H4 (cell line): ENCODE data around the gene TMEM87A. TPM values are rescaled to one million over a fixed set of nuclear protein-coding genes. Genes with fewer than 3 reads are reported as not detected.

ENCODE experiments used
- DNase-seq: peaks from one replicate; pipeline ENCODE4 v3.0.0-alpha.2; 2015; ENCODE audit warnings: low spot score
- total RNA-seq: library from RNA; depleted of rRNA; stranded (reverse); fragments of >200 nt; shearing (Covaris generic); gene quantifications from 2 replicates; pipeline ENCODE4 v1.2.3, GENCODE V29; 2014

TMEM87A gene
- total RNA-seq, 1 experiment from 2014 or later: 52.1 TPM

GRCh38 chr15:42203891-42204290 is 69.3 kb downstream of the TMEM87A start:
- DNase-seq: no peak

- no peak for DNase-seq
These were observed 70.6 kb downstream of the TMEM87A start for GRCh38 chr15:42202653-42203052.

GRCh38 chr15:42201801-42202200 is 71.4 kb downstream of the TMEM87A start:
- no peak for DNase-seq

- DNase-seq: no peak
These were observed 74.1 kb downstream of the TMEM87A start for GRCh38 chr15:42199126-42199525.

GRCh38 chr15:42198516-42198915 is 74.7 kb downstream of the TMEM87A start:
- DNase-seq: no peak

- DNase-seq: peak; percentile 64
These were observed 78.7 kb downstream of the TMEM87A start for GRCh38 chr15:42194513-42194912.

GRCh38 chr15:42193383-42193782 is 79.8 kb downstream of the TMEM87A start:
- DNase-seq: no peak

DNA sequence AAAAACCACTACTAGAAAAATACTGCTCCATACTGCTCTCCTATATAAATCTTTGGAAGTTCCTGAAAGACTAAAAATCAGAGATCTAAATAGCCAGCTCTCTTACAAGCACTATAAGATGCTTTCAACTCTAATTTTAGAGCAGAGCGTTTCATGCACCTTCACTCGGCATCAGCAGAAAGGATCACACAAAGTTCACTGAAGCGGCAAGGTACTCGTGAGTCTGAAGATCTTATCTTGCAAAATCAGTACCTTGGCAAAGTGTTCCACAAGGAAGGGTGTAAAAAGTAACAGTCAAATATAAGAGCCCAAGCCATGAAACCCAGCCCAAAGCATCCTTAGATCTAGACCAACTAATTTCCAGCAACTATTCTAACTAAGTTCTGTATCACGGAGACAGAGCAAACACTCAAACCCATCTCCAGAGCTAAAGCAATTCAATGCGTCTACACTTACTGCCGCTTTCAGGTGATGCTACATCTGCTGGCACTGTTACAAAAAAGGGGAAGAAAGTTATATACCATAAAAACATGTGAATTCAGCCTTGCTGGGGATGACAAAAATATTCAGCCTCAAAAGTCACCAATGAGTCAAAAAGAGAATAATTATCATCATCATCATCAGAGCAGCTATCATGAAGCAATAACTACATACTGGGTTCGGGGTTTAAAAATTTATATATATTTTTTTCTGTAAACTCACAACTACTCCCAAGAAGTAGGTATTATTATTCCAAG is 81.5 kb downstream of the TMEM87A start:
- no peak for DNase-seq

DNA sequence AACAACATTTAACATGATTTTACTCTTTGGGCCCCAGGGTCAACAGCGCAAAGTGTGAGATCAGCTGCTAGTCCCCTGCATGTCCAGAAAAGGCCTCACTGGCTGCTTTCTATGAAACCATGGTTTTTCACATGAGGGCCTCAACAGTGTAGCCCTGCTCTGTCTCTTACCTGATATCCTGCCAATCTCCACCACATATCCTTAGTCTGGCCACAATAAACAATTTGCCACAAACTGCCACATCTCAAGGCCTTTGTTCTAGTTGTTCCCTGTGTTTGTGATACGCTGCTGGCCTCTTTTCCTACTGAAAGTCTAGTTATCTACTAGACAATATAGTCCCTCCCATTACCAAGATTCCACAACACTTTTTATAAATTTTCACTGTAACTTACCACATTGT is 82.9 kb downstream of the TMEM87A start:
- no peak for DNase-seq

- DNase-seq: no peak
These were observed 87.4 kb downstream of the TMEM87A start for GRCh38 chr15:42185801-42186200.

- no peak for DNase-seq
These were observed 88.5 kb downstream of the TMEM87A start for GRCh38 chr15:42184736-42185135.

DNA sequence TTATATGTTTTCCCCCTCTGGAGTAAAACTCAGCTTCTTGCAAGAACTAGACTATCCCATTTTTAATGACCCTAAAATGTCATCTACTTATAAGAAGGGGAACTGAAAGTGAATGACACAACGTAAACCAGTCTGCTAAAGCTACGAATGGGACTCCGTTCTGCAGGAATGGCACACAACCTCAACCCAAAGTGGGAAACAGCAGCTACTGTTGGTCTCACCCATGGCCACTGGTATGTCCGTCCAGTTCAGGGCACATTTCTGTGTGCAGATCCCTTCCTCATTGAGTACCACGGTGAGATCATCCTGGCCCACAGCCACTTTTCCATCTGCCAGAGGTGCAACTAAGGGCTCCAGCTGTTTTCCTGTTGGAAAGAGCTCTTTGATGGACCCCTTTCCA is 88.9 kb downstream of the TMEM87A start:
- no peak for DNase-seq

DNA sequence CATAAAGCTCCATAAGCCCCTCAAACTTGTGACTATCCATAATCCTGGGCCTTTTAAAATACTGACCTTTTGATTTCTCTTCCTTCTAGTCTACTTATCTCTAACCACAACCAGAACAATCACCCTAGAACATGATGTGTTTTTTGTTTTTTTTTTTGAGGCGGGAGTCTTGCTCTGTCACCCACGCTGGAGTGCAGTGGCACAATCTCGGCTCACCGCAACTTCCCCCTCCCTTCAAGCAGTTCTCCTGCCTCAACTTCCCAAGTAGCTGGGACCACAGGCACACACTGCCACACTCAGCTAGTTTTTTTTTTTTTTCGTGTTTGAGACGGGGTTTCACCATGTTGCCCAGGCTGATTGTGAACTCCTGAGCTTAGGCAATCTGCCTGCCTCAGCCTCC is 90.3 kb downstream of the TMEM87A start:
- no peak for DNase-seq

DNA sequence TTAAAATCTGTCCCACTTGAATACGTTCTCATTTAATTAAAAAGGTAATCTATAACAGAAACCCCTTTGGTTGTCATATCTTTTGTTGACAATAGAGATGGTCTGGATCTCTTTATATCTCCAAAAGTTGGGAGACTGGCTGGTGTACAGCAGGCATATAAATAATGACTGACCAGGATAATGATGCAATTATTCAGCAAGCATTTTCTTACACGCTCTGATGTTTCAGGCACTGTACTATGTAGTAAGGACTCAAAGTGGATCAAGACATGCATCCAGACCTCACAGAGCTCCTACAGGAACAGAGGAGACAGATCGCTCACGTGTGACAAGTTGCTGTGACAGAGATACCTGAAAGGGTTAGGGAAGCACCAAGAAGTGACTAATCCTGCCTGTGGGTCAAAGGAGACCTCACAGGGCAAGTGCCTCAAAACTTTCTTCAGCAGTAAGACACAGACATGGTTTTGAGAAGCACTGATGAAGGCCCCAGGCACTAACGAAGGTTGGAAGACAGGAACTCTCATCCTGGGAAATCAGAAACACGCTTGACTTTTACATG is 90.8 kb downstream of the TMEM87A start:
- DNase-seq: no peak

GRCh38 chr15:42178056-42178455 is 95.2 kb downstream of the TMEM87A start:
- DNase-seq: no peak

- DNase-seq: no peak
These were observed 97.6 kb downstream of the TMEM87A start for GRCh38 chr15:42175671-42176070.

- no peak for DNase-seq
These were observed 100.8 kb downstream of the TMEM87A start for GRCh38 chr15:42172475-42172874.

DNA sequence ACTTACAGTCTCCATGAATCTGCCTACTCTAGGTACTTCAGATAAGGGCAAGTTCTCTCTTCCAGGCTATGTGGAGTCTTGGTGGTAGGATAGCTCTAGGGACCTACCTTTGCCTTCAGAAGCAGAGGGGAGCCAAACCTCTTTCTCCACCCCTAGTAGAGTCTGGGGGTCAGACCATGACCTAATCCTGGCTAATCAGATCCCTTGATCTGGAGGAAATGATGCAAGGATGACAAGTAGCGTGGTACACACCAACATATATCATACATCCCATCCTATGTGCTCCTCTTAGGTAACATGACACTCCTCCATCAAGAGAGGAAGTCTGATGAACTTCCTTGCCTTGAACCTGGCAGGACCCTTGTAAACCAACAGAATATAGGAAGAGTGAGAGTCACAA is 101.4 kb downstream of the TMEM87A start:
- DNase-seq: no peak

- no peak for DNase-seq
These were observed 102.1 kb downstream of the TMEM87A start for GRCh38 chr15:42171122-42171521.

DNA sequence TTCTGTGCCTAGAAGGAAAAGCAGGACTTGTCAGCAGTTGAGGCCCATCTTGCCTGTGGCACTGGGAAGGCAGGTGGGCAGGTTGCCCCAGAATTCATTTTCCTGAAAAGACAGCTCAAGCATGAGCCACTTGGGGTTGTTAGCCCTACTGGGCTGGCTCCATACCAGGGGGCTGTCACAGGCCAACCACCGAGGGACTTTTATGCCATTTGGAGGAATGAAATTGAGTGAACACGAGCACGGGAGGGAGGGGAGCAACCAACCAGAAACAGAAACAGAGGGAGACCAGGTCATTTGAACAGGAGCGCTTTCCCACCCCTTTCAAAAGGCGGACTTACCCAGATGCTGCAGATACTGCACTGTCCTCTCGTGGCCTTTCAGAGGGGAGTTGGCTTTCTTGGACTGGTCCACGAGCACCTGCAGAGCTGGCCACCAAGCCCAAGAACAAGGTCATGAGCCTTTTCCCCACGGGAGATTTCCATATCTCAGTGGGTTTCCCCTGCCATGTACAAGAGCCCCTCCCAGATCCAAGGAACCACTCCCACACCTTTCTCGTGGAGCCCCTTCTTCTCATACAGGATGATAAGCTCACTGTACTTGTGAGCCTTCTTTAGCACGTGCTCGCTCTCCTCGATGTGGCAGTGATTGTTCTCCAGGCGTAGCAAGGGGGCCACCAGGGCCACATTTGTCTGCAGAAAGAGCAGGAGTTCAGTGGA is 106.8 kb downstream of the TMEM87A start:
- DNase-seq: no peak

GRCh38 chr15:42165106-42165505 is 108.1 kb downstream of the TMEM87A start:
- no peak for DNase-seq

DNA sequence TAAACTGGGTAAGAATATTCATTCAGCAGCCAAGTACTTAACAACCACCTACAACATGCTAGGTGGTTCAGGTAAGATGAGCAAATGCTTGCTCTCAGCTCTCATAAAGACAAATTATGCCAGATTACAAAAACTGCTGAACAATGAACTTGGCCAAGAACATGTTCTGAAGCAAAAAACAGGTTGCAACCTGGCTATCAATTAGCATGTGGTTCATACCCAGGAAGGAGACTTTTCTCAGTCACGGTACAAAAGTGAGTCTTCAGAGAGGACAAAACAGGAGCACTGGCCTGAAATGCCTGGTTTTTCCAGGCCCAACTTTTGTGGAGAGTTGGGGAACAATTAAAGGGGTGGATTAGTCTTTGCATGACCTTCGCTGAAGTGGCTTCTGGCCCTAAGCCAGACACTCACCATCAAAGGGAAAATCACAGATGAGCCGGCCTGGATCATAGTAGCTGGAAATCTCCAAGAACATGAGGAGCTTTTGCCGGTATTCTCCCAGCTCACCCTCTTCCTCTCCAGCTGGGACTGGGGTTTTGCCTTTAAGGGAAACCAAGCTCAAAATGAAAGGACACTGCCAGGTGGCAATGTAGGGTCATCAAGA is 109.2 kb downstream of the TMEM87A start:
- no peak for DNase-seq

- DNase-seq: no peak
These were observed 109.9 kb downstream of the TMEM87A start for GRCh38 chr15:42163291-42163690.
